ENCODE measurements around the gene MPHOSPH9. TPM values are rescaled to one million over a fixed set of nuclear protein-coding genes. Genes with fewer than 3 reads are reported as not detected.

Gene MPHOSPH9
- total RNA-seq, 1 experiment from 2014 or later: 72.3 TPM

DNA sequence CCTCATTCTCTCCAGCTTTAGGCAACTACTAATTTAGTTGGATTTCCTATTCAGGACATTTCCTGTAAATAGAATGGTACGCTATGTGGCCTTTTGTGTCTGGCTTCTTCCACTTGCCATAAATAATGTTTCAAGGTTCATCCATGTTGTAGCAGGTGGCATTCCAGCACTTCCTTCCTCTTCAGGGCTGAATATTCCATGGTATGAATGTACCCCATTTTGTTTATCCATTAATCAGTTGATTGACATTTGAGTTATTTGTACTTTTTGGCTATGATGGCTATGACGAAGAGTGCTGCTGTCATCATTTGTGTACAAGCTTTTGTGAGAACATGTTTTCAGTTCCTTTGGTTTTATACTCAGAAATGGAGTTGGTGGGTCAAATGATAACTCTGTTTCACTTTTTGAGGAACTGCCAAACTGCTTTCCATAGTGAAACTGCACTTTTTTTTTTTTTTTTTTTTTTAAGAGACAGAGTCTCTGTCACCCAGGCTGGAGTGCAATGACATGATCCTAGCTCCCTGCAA, 45.2 kb upstream of the MPHOSPH9 start:
- BruUV-seq (replicated peaks): no TSS peak
- intact Hi-C loops (cut with micrococcal nuclease; ENCODE audit: unreplicated experiment): no loop called here
- TF ChIP-seq POLR2AphosphoS5 (IDR thresholded peaks at IDR 0.05; ENCODE audit: low read depth, low read length): no peak
- no peak for TF ChIP-seq SIN3A (IDR thresholded peaks at IDR 0.05; ENCODE audit: borderline replicate concordance, insufficient read depth, low read depth, low read length)
- TF ChIP-seq TCF7L2 (IDR thresholded peaks at IDR 0.05; ENCODE audit: low read depth, low read length): no peak
- TF ChIP-seq, protein P1, sequence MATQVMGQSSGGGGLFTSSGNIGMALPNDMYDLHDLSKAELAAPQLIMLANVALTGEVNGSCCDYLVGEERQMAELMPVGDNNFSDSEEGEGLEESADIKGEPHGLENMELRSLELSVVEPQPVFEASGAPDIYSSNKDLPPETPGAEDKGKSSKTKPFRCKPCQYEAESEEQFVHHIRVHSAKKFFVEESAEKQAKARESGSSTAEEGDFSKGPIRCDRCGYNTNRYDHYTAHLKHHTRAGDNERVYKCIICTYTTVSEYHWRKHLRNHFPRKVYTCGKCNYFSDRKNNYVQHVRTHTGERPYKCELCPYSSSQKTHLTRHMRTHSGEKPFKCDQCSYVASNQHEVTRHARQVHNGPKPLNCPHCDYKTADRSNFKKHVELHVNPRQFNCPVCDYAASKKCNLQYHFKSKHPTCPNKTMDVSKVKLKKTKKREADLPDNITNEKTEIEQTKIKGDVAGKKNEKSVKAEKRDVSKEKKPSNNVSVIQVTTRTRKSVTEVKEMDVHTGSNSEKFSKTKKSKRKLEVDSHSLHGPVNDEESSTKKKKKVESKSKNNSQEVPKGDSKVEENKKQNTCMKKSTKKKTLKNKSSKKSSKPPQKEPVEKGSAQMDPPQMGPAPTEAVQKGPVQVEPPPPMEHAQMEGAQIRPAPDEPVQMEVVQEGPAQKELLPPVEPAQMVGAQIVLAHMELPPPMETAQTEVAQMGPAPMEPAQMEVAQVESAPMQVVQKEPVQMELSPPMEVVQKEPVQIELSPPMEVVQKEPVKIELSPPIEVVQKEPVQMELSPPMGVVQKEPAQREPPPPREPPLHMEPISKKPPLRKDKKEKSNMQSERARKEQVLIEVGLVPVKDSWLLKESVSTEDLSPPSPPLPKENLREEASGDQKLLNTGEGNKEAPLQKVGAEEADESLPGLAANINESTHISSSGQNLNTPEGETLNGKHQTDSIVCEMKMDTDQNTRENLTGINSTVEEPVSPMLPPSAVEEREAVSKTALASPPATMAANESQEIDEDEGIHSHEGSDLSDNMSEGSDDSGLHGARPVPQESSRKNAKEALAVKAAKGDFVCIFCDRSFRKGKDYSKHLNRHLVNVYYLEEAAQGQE (IDR thresholded peaks at IDR 0.05; ENCODE audit: insufficient read depth in 1 of 2, low read depth in 2 of 2, low read length in 1 of 2): no peak
- TF ChIP-seq, protein P2, sequence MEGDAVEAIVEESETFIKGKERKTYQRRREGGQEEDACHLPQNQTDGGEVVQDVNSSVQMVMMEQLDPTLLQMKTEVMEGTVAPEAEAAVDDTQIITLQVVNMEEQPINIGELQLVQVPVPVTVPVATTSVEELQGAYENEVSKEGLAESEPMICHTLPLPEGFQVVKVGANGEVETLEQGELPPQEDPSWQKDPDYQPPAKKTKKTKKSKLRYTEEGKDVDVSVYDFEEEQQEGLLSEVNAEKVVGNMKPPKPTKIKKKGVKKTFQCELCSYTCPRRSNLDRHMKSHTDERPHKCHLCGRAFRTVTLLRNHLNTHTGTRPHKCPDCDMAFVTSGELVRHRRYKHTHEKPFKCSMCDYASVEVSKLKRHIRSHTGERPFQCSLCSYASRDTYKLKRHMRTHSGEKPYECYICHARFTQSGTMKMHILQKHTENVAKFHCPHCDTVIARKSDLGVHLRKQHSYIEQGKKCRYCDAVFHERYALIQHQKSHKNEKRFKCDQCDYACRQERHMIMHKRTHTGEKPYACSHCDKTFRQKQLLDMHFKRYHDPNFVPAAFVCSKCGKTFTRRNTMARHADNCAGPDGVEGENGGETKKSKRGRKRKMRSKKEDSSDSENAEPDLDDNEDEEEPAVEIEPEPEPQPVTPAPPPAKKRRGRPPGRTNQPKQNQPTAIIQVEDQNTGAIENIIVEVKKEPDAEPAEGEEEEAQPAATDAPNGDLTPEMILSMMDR (IDR thresholded peaks at IDR 0.05): no peak
- Histone ChIP-seq H3K36me3 (ENCODE audit: control insufficient read depth, insufficient read depth, low read length) (no peaks in the 10 kb centered on the region), H3K4me3 (ENCODE audit: low read depth in 2 of 2, low read length in 2 of 2) (no peak overlapping the region), H3K9me3 (ENCODE audit: control insufficient read depth, insufficient read depth, low read depth, low read length) (no peaks in the 10 kb centered on the region), H3K27me3 (ENCODE audit: control insufficient read depth, insufficient read depth, low read length) (no peaks in the 10 kb centered on the region), H3K27ac (ENCODE audit: low read length) (no peak overlapping the region), H3K4me1 (ENCODE audit: control insufficient read depth, insufficient read depth, low read length) (no peaks in the 10 kb centered on the region)
- ATAC-seq (no peak), DNase-seq (ENCODE audit: low read depth, low spot score) (no peak)
- POLR2A ChIA-PET: no interaction called here
- CTCF ChIA-PET: no interaction called here
- in situ Hi-C loops (cut with HindIII; ENCODE audit: low pct_unique_long_range_greater_than_20kb, low sequenced_read_pairs): no loop called here

DNA sequence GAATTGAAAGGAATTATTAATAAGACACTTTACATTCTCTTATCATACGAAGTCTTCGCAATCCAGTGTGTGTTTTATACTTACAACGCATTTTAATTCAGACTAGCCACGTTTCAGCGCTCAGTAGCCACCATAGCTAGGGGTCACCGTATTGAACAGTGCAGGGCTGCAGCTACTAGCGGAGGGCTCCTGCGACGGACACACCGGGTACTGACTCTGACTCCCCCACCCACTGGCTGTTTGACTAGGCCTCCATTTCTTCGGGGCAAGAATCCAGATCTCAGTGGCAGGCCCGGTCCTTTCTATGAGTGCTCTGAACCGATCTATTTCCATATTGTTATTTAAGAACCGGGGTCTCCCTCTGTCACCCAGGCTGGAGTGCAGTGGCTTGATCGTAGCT, 40.2 kb upstream of the MPHOSPH9 start:
- no TSS peak for BruUV-seq (replicated peaks)
- Histone ChIP-seq H3K4me3 (ENCODE audit: low read depth in 2 of 2, low read length in 2 of 2) (no peak overlapping the region), H3K27ac (ENCODE audit: low read length) (peak overlapping the region; percentile 29; the same call in 1 of the 2 replicates), H3K4me1 (ENCODE audit: control insufficient read depth, insufficient read depth, low read length) (peaks cover 14% of the 10 kb centered on the region), H3K9me3 (ENCODE audit: control insufficient read depth, insufficient read depth, low read depth, low read length) (no peaks in the 10 kb centered on the region), H3K27me3 (ENCODE audit: control insufficient read depth, insufficient read depth, low read length) (no peaks in the 10 kb centered on the region), H3K36me3 (ENCODE audit: control insufficient read depth, insufficient read depth, low read length) (no peaks in the 10 kb centered on the region; the same call in 1 of the 2 replicates)
- intact Hi-C loops (cut with micrococcal nuclease; ENCODE audit: unreplicated experiment) (no loop called here), in situ Hi-C loops (cut with HindIII; ENCODE audit: low pct_unique_long_range_greater_than_20kb, low sequenced_read_pairs) (no loop called here)
- ATAC-seq: no peak
- ChIA-PET POLR2A (interaction anchor here (0.7 kb wide), 1 partner anchor 257 kb away, joined by 5 read pairs; no protein-coding TSS in a partner anchor), CTCF (no interaction called here)
- no peak for DNase-seq (ENCODE audit: low read depth, low spot score)
- TF ChIP-seq SIN3A (IDR thresholded peaks at IDR 0.05; ENCODE audit: borderline replicate concordance, insufficient read depth, low read depth, low read length) (no peak), TCF7L2 (IDR thresholded peaks at IDR 0.05; ENCODE audit: low read depth, low read length) (no peak), POLR2AphosphoS5 (IDR thresholded peaks at IDR 0.05; ENCODE audit: low read depth, low read length) (no peak)
- TF ChIP-seq, protein P2 (IDR thresholded peaks at IDR 0.05): no peak
- TF ChIP-seq, protein P1 (IDR thresholded peaks at IDR 0.05; ENCODE audit: insufficient read depth in 1 of 2, low read depth in 2 of 2, low read length in 1 of 2): no peak
